Measurements from ENCODE around the gene ZNF629.

Gene ZNF629

DNA sequence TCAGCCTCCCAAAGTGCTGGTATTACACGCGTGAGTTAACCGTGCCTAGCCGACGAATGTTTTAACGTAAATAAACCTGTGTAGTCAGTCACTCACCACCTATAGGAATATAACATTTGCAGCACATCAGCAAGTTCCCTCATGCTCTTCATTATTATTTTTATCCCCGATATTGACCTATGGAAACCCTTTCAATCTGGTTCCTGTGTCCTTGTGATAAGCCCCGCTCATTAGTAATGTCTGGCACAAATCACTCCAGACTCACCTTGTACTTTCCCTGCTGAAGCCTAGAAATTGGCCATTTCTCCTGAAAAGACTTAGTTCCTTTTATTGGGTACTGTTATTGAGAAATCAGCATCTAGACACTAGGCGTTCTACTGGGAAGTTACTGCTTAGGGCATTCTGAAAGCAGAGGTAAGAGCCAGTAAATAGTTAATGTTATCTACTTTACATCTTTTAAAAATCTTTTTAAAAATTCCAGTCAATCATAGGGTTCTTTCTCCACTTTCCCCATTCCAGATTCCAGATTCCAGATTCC is 40.3 kb downstream of the ZNF629 start:
- TF ChIP-seq, protein P1, sequence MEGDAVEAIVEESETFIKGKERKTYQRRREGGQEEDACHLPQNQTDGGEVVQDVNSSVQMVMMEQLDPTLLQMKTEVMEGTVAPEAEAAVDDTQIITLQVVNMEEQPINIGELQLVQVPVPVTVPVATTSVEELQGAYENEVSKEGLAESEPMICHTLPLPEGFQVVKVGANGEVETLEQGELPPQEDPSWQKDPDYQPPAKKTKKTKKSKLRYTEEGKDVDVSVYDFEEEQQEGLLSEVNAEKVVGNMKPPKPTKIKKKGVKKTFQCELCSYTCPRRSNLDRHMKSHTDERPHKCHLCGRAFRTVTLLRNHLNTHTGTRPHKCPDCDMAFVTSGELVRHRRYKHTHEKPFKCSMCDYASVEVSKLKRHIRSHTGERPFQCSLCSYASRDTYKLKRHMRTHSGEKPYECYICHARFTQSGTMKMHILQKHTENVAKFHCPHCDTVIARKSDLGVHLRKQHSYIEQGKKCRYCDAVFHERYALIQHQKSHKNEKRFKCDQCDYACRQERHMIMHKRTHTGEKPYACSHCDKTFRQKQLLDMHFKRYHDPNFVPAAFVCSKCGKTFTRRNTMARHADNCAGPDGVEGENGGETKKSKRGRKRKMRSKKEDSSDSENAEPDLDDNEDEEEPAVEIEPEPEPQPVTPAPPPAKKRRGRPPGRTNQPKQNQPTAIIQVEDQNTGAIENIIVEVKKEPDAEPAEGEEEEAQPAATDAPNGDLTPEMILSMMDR (IDR thresholded peaks at IDR 0.05; ENCODE audit: insufficient read depth, low read depth, low read length, missing control alignments): no peak
- H3K4me3 ChIP-seq (ENCODE audit: low read length): no peak overlapping the region
- DNase-seq (ENCODE audit: low read depth): no peak

DNA sequence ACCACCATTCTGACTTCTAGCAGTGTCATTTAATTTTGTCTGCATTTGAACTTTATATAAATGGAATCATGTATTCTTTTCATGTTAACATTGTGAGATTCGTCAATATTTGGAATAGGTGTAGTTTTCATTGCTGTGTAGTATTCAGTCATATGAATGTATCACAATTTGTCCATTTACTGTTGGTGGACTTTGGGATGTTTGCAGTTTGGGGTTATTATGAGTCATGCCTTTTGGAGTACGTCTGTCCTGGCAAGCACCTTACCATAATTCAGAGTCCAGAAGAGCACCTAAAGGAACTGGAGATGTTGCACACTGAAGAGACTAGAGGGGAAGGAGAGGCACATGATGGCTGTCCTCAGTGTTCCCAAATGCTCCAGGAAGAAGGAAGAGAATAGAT is 41.9 kb downstream of the ZNF629 start:
- TF ChIP-seq, protein P1 (IDR thresholded peaks at IDR 0.05; ENCODE audit: insufficient read depth, low read depth, low read length, missing control alignments): no peak
- no peak overlapping the region for H3K4me3 ChIP-seq (ENCODE audit: low read length)
- DNase-seq (ENCODE audit: low read depth): no peak

DNA sequence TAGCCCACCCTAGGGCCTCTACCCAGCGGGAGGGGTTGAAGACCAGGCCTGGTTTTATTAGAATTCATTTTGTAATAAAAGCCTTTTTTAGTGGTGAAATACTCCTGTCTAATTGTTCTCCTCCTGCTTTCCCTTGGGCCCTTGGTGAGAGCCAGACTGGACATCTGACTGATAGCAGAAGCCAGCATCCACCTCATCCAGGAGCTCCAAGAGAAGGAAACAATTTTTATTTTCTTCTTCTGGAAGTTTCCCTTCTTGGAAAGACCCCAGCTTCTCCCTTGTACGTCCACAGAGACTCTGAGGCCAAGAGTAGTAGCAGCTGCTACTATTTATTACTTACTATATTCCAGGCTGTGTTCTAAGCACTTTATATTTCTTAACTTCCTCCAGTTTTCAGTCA is 42.8 kb downstream of the ZNF629 start:
- TF ChIP-seq, protein P1 (IDR thresholded peaks at IDR 0.05; ENCODE audit: insufficient read depth, low read depth, low read length, missing control alignments): no peak
- no peak for DNase-seq (ENCODE audit: low read depth)
- no peak overlapping the region for H3K4me3 ChIP-seq (ENCODE audit: low read length)

DNA sequence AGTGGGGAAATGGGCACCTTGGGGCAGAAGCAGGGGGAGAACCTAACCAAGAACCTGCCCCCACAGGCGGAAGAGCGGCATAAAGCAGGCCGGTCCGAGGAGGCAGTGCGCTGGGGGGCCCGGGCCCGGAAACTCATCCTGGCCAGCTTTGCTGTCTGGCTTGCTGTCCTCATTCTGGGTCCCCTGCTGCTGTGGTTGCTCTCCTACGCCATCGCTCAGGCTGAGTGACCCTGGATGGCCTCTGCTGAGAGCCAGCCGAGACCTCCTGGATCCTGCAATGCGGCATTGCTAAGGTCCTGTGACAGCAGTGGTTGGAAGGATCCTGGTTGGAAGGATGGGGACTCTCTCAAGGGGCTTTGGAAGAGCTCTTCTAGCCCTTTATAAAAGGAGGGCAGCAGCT is 43.3 kb downstream of the ZNF629 start:
- no peak overlapping the region for H3K4me3 ChIP-seq (ENCODE audit: low read length)
- TF ChIP-seq, protein P1 (IDR thresholded peaks at IDR 0.05; ENCODE audit: insufficient read depth, low read depth, low read length, missing control alignments): no peak

DNA sequence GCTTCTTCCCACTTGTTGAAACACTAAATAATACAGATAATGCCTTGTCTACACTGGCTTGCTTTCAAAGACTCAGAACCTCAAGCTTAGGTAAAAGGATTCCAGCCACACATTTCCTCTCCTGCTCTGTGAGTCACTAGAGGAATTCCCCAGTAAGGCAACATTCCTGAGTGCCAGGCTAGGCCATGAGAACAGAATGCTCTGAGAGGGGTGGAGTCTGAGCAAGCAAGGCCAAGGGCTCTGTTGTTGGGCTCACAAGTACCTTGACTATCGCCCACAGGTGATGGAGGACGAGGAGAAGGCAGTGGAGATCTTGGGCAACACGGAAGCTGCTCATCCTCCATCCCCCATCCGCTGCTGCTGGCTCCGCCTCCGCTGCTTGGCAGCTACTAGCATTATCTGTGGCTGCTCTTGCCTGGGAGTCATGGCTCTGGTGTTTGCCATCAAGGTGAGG is 45.5 kb downstream of the ZNF629 start:
- peak; percentile 100 for DNase-seq (ENCODE audit: low read depth)
- TF ChIP-seq, protein P1 (IDR thresholded peaks at IDR 0.05; ENCODE audit: insufficient read depth, low read depth, low read length, missing control alignments): no peak
- peak overlapping the region; percentile 82 for H3K4me3 ChIP-seq (ENCODE audit: low read length)

More for the DNA sequence above, 43.3 kb downstream of the ZNF629 start:
- DNase-seq (ENCODE audit: low read depth): no peak

DNA sequence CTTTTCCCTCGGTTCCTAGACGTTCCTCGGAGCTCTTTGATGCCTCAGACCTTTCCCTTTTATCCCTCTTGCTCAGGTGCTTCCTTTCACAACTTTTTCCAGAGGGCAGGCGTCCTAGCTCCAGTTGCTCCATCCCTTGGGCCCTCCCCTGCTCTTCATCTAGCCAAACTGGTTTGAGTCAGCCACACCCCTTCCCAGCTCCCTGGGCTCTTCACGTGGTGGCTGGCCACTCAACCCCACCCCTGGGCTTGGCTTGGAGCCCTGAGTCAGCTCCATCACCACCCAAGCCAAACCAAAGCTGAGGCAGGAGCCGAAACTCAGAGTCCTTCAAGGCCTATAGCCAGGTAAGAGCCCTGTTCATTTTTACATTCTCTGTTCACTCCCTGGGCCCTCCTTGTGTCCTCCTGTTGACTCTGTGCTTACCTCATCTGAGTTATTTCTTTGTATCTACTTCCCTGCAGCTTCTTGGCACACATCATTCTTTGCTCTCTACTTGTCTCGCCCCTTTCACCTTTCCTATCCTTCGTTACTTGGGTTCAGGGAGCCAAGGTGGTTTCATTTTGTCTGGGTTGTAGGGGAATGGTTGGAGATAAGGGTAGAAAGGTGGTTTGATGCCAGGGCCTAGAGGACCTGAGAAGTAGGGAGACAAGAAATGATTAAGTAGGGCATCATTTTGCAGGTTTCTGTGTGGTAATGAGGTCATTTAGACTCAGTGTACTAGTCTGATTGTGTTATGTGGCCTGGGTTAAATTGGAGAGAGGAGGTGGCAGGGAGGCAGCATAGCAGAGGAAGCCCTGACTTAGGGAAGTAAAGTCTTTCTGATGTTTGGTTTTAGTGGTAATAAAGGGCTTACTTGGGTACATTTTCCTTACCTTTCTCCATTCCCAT is 46.4 kb downstream of the ZNF629 start:
- peak; percentile 99 for DNase-seq (ENCODE audit: low read depth)
- peak overlapping the region; percentile 82 for H3K4me3 ChIP-seq (ENCODE audit: low read length)
- TF ChIP-seq, protein P1 (IDR thresholded peaks at IDR 0.05; ENCODE audit: insufficient read depth, low read depth, low read length, missing control alignments): no peak

Measured in epithelial cell of esophagus (primary cell).